ENCODE measurements around the gene B4GALT2. TPM values are rescaled to one million over a fixed set of nuclear protein-coding genes. Genes with fewer than 3 reads are reported as not detected.
A peak's percentile ranks its signal among the peaks of the same experiment; 100 is the strongest.

The B4GALT2 gene
- total RNA-seq, 4 donors from 2014 or later = 2.3 to 45.8 (median 18.5) TPM

DNA sequence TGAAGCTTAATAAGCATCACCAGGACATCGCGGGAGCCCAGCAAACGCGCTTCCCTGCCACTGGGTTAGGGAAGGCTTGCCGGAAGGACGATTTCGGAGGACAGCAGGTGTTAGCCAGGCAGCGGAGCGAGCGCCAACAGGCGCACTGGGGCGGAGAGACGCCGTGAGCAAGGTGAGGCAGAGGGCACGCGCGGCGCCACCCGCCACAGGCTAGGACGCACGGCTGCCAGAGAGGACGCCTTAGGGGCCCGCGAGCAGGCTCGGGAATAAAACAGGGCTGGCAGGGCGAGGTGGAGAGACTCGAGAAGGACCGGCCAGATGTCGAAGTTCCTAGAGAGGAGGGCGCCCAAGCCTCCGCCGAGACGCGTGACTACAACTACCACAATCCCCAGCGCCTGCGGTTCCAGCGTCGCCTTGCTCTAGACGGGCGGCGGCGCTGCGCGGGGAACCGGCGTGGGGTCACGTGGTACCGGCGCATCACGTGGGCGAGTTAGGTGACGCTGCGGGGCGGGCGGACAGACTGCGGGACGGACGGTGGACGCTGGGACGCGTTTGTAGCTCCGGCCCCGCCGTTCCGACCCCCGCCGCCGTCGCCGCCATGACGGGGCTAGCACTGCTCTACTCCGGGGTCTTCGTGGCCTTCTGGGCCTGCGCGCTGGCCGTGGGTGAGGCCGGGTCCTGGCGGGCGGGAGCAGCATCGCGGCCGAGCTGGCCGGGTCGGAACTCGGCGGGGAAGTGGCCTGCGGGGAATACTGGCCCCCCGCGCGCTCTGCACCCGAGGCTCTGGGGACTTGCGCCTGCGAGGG, 4.4 kb upstream of the B4GALT2 start, which contains the start of gene ATP6V0B:
Gene ATP6V0B, plus strand, starts transcription at position 518 of the 806 bp plus-strand sequence. Its CDS starts 81 bp downstream, at position 599.
- peak within 1 kb of the TSS; percentile 65 to 93 for H3K4me3 ChIP-seq
- peak; percentile 94 to 95 for DNase-seq
- intact Hi-C loops (cut with DNase I; ENCODE audit: low total_unique reads) = no loop called here
- TF ChIP-seq POLR2A (IDR thresholded peaks at IDR 0.05) (peak; percentile 88 to 96), CTCF (IDR thresholded peaks at IDR 0.05) (peak; percentile 30 to 63 (median 46))
- no peaks in the 10 kb centered on the region for H3K27me3 ChIP-seq
- H3K9me3 ChIP-seq = no peaks in the 10 kb centered on the region
- H3K36me3 ChIP-seq = no peaks in the 10 kb centered on the region
- peak within 1 kb of the TSS; percentile 83 to 88 for H3K27ac ChIP-seq
- peaks cover 4 to 15% of the 10 kb centered on the region in 2 donors for H3K4me1 ChIP-seq

GRCh38 chr1:43975249-43975961, 3.6 kb upstream of the B4GALT2 start:
- TF ChIP-seq CTCF (IDR thresholded peaks at IDR 0.05) (no peak), POLR2A (IDR thresholded peaks at IDR 0.05) (no peak)
- peak overlapping the region; percentile 83 to 88 for H3K27ac ChIP-seq
- H3K27me3 ChIP-seq = no peaks in the 10 kb centered on the region
- H3K9me3 ChIP-seq = no peaks in the 10 kb centered on the region
- peak in 1 of 2 donors; percentile 46 for DNase-seq
- H3K4me1 ChIP-seq = peaks cover 4 to 10% of the 10 kb centered on the region in 2 donors
- intact Hi-C loops (cut with DNase I; ENCODE audit: low total_unique reads) = no loop called here
- H3K4me3 ChIP-seq = peak overlapping the region; percentile 65 to 93
- H3K36me3 ChIP-seq = no peaks in the 10 kb centered on the region

- Histone ChIP-seq H3K9me3 (no peaks in the 10 kb centered on the region), H3K27me3 (no peaks in the 10 kb centered on the region), H3K4me3 (peak overlapping the region; percentile 65 to 93), H3K27ac (no peak overlapping the region), H3K36me3 (no peaks in the 10 kb centered on the region), H3K4me1 (peaks cover 4 to 8% of the 10 kb centered on the region in 2 donors)
- intact Hi-C loops (cut with DNase I; ENCODE audit: low total_unique reads) = no loop called here
- TF ChIP-seq POLR2A (IDR thresholded peaks at IDR 0.05) (no peak), CTCF (IDR thresholded peaks at IDR 0.05) (no peak)
- DNase-seq = no peak
These were observed 3.0 kb upstream of the B4GALT2 start for GRCh38 chr1:43976045-43976444.

GRCh38 chr1:43976890-43977289, 2.1 kb upstream of the B4GALT2 start:
- DNase-seq = no peak
- Histone ChIP-seq H3K4me3 (no peak overlapping the region), H3K4me1 (peaks cover 4 to 8% of the 10 kb centered on the region in 2 donors), H3K9me3 (no peaks in the 10 kb centered on the region), H3K27ac (no peak overlapping the region), H3K36me3 (no peaks in the 10 kb centered on the region), H3K27me3 (no peaks in the 10 kb centered on the region)
- intact Hi-C loops (cut with DNase I; ENCODE audit: low total_unique reads) = no loop called here
- no peak for TF ChIP-seq POLR2A (IDR thresholded peaks at IDR 0.05)
- no peak for TF ChIP-seq CTCF (IDR thresholded peaks at IDR 0.05)
